Heart left ventricle (tissue), 13 donors: Measurements from ENCODE around the gene ZNF148.

Experiments used
- POLR2A ChIP-seq, 2 donors: fragments of 450-650 bp; IDR thresholded peaks; one replicate each; pipeline ENCODE4 v1.6.1; 2017; ENCODE audit warnings: antibody characterized with exemption in 2 of 2, mild to moderate bottlenecking in 2 of 2, moderate library complexity in 2 of 2
- TF ChIP-seq, protein P1 (sequence below), 12 donors: fragments of 200-600 bp; sonication (generic) in 4 of 12; IDR thresholded peaks; one replicate each; pipeline versions ENCODE4 v1.5.0 to v1.8.0; 2018 to 2022; ENCODE audit warnings: antibody characterized with exemption in 12 of 12, mild to moderate bottlenecking in 5 of 12
- donor health status: ischemic (EF 13 %, LVEDD 7.1; RV severe dilation, severe dysfunction).
- donor health status: DM: no; HTN: yes; CAD: no.
- donor health status: DM: no; HTN: no; CAD: no.
- donor health status: ischemic (EF 25% LVEDD 6.9; RV normal size, moderate dysfunction).
- donor health status: ischemic (EF 25% LVEDD 5.7; RV mildly dilated, moderate dysfunction).
- donor health status: ischemic (EF 35%, LVEDD 5.7; RV mildly dilated, moderate dysfunction).
- donor health status: nonischemic (EF 11% LVEDD 7.7; RV severe dilation, severe dysfunction).
- donor health status: DM: yes; HTN: yes; CAD: no.
- donor health status: PGD.
- donor health status: ischemic (EF 29% LVEDD 5.4; RV normal size, mild dysfunction).
- donor health status: nonischemic (EF 23%, LVEDD 6.1; RV moderate dilation, normal function).

DNA sequence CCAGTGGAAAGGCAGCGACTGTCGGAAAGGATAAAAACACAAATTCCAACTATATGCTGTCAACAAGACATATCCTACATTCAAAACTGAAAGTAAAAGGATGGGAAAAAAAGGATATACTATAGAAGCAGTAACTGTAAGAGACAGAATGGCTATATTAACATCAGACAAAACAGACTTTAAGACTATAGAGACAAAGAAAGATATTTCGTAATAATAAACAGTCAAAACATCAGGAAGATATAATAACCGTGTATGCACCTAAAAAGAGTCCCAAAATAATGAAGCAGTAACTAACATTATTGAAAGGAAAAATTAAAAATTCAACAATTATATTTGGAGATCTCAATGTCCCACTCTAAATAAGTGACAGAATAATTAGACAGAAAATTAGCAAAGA is 48.2 kb downstream of the ZNF148 start:
- TF ChIP-seq, protein P1, sequence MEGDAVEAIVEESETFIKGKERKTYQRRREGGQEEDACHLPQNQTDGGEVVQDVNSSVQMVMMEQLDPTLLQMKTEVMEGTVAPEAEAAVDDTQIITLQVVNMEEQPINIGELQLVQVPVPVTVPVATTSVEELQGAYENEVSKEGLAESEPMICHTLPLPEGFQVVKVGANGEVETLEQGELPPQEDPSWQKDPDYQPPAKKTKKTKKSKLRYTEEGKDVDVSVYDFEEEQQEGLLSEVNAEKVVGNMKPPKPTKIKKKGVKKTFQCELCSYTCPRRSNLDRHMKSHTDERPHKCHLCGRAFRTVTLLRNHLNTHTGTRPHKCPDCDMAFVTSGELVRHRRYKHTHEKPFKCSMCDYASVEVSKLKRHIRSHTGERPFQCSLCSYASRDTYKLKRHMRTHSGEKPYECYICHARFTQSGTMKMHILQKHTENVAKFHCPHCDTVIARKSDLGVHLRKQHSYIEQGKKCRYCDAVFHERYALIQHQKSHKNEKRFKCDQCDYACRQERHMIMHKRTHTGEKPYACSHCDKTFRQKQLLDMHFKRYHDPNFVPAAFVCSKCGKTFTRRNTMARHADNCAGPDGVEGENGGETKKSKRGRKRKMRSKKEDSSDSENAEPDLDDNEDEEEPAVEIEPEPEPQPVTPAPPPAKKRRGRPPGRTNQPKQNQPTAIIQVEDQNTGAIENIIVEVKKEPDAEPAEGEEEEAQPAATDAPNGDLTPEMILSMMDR (IDR thresholded peaks at IDR 0.05): no peak
- no peak for TF ChIP-seq POLR2A (IDR thresholded peaks at IDR 0.05)
